Left colon (tissue), 2 donors: Measurements from ENCODE around the gene GALNT17. TPM values are rescaled to one million over a fixed set of nuclear protein-coding genes. Genes with fewer than 3 reads are reported as not detected.

Experiments
- ATAC-seq: fragments of 200-7000 bp; cut with Tn5 transposase; one replicate; pipeline ENCODE4 v1.9.1; 2020; ENCODE audit warnings: mild to moderate bottlenecking, moderate library complexity
- DNase-seq, 2 donors: peaks; one replicate each; pipeline ENCODE4 v3.0.0-alpha.2; 2020
- intact Hi-C, 2 donors: fragments of 100-400 bp; cut with DNase I in 1 of 2; cut with micrococcal nuclease in 1 of 2; formaldehyde crosslinking; loops; one replicate each; pipeline versions ENCODE4 v1.11.2 to v1.14.0; 2022; cut with DNase I, micrococcal nuclease
- total RNA-seq, 2 donors: library from RNA; stranded (reverse); fragmentation: NEBNext Ultra II Directional; extraction: Animal tissue kit (Norgen Biotek cat#: 25700); gene quantifications; one replicate each; pipeline ENCODE4 v1.2.1, GENCODE V29; 2021
- donor health status: DM: no; HTN: no; CAD: no.
- donor health status: DM: yes; HTN: yes; CAD: no.

GALNT17 gene
- total RNA-seq, 2 donors from 2014 or later: 0.37 to 2.8 TPM

DNA sequence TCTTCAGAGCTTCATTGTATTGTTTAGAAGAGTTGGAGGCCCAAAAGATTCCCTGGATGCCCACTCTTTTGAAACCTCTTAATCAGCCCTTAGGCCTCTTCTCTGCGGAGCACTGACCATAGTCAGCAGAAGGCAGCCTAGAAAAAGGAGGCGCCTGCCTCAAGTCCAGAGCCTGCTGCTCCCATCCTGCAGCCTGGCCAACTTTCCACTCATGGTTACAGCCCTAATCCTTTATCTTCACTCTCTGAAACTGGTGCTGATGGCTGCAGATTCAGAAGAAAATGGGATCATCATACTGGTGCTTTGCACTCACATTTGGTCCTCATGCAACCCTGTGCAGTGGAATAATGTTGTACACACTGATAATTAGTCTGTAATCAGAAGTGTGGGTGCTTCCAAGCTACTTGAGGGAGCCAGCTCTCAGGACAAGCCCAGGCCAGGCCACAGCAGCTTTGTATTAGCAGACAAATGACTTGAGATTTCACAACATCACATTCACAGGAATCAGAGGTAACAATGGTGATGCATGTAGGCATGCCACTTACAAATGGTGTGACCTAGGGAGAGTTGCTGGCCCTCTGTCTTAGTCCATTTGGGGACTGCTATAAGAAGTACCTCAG lies 272.9 kb downstream of the GALNT17 start:
- intact Hi-C loops: no loop called here
- no peak for DNase-seq

DNA sequence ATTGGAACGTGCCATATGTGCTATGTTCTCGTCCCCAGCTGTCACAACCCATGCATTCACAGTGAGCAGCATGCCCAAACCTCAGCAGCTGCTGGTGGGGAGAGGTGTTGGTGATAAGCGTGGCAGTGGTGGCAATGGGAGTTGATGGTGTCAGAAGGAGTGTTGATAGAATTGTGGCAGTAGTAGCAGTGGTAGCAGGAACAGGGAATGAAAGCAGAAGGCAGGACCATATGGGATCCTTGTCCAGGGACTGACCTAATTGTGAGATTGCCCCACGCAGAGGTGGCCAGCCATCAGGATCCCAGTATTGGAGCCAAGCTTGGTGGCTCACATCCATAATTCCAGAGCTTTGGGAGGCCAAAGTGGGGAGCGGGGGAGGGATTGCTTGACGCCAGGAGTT lies 276.3 kb downstream of the GALNT17 start:
- ATAC-seq: no peak
- DNase-seq: no peak

More for the DNA sequence above, 272.9 kb downstream of the GALNT17 start:
- no peak for ATAC-seq

DNA sequence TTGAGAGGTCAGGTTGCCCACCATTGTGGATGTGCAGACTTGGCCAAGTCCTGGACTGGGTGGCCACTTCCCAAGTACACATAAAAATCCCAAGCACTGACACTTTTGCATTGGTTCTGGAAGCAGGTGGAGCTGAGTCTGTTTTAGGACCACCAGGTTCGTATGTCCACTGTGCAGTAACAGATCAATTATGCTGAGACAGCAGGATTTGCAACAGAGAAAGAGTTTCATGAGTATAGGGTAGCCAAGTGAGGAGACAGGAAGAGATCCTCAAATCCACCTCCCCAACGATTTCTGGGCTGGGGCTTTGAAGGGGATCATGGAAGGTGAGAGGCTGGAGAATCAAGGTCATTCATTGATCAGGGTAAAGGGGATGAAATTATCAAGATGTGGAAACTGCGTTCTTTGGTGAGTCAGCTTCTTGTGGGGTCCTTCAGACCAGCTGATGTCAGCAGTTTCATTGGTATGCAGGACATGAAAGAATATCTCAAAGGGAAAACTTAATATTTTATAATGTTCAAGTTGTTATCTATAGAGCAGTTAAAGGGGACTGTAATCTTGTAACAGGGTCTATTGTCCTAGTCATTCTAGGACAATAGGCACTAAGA lies 277.7 kb downstream of the GALNT17 start:
- intact Hi-C loops: no loop called here
- DNase-seq: no peak
- no peak for ATAC-seq

More for the DNA sequence above, 276.3 kb downstream of the GALNT17 start:
- intact Hi-C loops: no loop called here

DNA sequence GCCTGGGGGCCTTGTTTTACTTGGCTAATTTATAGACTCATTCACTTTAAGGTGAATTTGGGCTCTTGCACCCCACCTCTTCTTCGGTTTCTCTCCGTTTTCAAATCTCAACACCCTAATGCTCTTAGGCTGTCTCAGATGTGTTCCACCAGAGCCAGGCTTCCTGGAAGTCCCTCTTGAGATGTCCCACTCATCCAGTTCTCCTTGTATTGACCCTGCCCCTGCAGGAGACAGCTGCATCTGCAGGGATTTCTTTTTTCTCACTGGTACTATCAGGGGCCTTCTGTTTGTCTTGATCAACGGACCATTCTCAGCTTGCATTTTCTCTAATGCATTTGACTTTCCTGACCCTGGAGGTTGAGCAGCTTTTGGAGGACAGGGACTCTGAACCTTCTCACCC lies 279.5 kb downstream of the GALNT17 start:
- ATAC-seq: no peak
- intact Hi-C loops: no loop called here
- no peak for DNase-seq

DNA sequence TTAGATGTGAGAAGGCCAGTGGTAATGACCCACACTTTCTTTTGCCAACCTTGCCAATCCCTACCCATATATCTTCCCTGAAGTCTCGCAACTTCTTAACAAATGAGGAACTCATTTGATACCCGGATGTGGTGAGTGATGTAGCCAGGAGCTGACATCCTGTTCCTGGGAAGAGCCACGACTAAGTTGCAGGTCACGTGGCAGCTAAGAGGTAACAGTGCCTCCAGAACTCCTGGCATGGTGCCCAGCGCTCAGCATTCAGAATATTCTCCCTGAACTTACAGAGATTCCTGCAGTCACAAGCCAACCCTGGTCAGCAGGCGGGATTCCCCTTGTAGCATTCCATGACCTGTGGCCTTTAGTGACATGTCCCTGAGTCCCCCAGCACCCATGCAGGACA lies 282.5 kb downstream of the GALNT17 start:
- ATAC-seq (no peak), DNase-seq (no peak)
- intact Hi-C loops: no loop called here

DNA sequence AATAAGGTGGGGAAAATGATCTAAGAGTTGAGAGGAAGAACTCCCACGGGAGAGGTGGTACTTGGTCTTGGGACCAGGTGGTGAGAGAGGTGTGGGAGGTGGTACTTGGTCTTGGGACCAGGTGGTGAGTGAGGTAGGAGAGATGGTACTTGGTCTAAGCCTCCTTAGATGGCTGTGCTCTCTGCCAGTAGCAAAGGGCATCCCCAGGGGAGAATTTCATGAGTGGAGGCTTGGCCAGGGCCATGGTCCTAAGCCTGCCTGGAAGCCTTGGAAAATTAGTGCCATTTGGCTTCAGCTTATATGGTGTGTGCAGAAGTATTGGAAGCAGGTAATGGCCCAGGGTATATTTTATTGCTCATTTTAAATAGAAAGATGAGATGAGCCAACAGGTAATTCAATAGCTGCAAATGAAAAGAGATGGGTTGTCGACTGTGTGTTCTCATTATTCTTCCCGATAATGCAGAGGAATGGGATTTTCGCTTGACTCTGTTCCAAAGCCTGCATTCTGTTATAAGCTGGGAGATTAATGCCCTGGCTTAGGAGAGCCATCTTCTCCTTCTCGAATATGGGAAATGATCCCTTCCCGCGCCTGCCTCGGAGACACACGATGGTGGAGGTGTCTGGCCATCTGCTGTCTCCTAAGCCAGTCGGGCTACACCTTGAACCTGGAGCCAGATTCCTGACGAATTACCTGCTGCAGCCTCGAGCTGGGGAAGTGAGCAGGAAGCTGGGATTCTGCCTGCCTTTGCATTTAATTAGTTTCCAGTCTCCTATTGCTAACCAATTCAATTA lies 287.8 kb downstream of the GALNT17 start:
- DNase-seq (no peak), ATAC-seq (no peak)
- intact Hi-C loops: no loop called here

DNA sequence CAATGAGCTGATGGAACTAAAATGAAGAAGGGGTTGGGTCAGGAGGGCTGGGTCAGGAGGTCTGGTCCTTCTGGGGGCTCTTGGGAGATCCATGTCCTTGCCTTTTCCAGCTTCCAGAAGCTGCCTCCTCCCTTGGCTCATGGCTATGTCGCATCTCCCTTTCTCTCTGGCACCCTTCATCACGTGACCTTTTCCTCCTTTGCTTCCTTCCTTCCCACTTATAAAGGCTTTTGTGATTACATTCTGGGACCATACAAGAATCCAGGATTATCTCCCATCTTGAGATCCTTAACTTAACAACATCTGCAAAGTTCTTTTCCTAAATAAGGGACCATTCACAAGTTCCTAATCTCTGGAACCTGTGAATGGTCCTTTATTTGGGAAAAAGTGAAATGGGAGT lies 290.2 kb downstream of the GALNT17 start:
- DNase-seq (no peak), ATAC-seq (no peak)
- intact Hi-C loops: no loop called here

DNA sequence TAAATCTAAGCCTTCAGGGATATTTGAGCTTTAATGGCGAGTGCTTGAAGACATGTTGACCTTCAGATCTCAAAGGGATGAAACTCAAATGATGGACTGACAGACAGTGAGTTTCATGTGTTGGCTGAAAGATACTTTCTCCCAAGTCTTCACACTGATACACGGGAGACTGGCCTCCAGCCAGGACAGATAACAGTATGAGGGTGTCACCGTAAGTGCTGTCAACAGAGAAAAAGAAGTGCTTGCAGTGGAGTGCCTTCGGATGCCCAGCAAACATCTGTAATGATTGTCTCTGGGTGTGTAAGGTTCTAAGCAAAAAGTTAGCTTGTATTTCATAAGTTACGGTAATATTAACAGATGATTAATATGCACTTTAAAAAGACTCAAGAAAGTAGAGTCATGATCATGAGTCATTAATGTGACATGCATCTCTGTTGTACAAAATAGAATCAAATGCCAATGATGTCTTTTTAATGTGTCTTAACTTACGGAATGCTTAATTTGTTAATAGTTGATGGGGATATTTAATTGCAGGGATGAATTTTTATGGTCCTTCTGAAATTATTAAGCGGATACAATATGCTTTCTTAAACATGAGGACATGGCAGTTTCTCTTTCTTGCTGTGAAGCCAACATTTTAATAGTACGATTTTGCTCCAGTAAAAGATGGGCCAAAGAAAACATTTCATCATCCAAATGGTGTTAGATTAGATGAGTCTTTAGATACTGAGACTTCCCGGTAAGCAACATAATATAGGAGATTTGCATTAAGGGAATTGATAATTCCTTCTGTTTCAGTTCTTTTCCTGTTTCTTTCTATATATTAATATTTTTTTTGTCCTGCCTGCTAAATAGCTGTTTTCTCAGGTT lies 292.5 kb downstream of the GALNT17 start:
- intact Hi-C loops: no loop called here
- ATAC-seq (no peak), DNase-seq (no peak)

DNA sequence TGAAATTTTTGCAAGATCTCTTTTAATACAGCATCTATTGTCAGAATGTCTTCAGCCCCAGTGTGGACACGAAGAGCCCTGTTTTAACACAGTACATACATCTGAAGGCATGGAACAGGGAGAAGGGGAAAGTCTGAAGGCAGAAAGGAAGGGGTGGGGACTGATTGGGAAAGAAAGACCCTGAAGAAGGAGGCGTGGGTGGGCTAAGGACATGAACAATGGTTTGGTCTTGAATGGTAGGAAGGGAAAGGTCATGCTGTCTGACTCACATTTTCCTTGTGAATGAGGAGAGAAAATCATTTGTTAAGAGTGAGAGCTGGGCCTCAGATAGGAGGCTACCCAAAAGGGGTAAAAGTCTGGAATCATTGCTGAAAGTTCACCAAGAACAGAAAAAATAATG lies 297.1 kb downstream of the GALNT17 start:
- intact Hi-C loops: no loop called here
- no peak for DNase-seq
- no peak for ATAC-seq

DNA sequence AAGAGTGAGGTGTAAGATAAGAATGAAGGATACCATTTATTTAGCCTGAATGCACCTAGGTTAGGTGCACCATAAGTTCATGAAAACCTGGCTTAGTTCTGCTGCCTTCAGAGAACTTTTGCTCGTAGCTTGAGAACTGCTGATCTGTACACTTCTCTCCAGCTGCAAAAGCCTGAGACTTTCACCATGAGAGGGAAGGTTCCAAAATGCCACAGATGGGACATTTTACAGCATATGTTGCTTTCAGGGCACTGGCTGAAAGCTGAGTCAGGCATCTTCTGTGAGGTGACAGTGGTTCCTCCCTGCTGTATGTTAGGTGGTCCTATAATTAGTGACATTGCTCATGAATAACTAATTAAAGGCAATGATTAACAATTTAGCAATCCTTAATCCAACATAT lies 298.3 kb downstream of the GALNT17 start:
- no peak for ATAC-seq
- intact Hi-C loops: no loop called here

DNA sequence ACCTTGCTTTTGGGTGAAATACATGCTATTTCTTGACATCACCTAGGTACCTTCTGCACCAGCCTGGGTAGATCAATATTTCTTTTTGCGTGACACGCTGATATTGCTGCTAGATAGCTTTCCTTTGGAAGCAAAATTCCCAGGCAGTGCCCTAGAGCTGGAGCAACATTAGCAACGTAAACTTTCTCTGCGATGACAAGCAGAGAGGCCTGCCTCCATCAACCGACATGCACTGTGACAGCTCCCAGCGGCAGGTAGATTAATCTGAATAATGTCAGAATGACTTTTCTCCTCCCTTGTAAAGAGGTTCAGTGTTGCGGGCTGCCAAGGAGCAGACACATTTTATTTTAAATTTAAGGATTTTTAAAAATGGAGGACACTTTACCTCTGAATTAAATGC lies 307.4 kb downstream of the GALNT17 start:
- ATAC-seq (no peak), DNase-seq (no peak)
- intact Hi-C loops: no loop called here

More for the DNA sequence above, 298.3 kb downstream of the GALNT17 start:
- DNase-seq: no peak

DNA sequence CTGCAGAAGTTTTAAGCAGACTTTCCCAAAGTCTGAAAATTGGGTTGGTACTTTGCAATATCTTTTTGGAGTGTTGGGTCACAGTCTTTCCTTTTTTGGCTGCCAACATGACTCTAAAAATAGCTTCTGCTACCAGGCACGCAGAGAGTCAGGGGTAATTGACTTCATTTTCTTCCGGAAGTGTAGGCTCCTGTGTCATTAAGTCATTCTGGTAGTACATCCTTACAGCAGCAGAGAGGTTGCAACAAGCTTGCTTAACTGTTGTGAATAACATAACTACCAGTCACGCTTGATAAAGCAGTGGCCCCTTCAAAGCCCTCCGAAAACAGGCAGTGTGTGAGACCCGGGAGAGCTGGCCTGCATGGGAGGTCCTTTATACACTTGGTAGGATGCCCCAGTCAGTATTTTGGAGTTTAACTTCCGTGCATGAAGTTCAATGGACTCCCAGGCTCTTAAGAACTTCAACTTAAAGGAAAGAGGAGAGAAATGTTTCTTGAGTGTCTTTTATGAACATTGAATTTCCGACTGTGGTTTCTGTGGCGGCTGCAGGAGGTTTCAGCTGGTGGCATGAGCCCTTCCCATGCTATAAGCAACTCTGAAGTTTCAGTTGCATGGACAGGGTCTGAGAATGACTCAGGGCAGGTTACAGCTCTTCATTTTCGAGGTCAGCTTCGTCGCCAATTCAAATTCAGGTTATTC lies 310.7 kb downstream of the GALNT17 start:
- DNase-seq: no peak
- no peak for ATAC-seq
- intact Hi-C loops: no loop called here

DNA sequence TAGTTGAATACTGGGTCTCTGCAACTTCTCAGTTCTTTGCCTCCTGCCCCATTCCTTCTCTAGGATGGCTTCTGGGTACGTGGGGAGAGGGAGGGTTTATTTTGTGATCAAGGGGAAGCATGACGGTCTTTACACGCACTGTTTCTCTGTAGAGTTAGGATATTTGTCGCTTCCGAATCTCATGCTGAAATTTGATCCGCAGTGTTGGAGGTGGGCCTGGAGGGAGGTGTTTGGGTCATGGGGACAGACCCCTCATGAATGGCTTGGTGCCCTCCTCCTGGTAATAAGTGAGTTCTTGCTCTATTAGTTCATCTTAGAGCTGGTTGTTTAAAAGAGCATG lies 311.2 kb downstream of the GALNT17 start:
- DNase-seq (no peak), ATAC-seq (no peak)
- intact Hi-C loops: no loop called here

DNA sequence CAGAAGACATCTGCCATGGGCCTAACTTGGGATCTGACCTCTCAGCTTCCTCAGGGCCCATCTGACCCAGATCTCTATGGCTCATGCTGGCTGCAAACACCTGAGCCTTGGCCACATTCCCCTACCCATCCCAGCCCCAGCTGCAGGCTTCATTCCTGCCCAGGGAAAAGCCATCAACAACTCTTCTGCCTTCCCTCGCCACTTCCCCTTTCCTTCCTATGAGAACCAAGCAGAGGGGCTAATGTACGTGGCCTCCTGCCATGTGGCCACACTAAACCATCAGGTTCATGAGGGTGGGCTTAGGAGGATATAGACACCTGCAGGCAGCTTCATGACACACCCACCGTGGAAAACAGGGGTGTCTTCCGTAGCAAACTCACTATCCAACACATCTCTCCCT lies 312.2 kb downstream of the GALNT17 start:
- no peak for DNase-seq
- intact Hi-C loops: no loop called here
- ATAC-seq: no peak

DNA sequence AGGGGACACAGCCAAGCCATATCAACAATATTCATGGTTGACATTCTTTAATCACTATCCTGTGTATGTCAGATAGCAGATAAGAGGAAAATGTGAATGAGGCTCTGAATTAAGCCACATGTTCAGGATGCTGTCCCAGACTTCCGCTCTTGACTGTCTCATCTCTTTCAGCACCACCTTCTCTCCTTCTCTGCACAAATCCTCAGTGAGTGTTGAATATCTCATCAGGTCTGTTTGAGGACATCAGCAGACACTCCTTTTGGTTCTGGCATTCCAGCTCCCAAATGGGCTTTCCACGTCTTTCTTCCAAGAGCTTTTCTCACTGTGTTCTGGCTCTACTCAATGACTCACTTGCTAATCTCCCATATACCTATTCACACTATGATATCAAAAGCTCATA lies 321.7 kb downstream of the GALNT17 start:
- DNase-seq: no peak
- ATAC-seq: no peak
- intact Hi-C loops: no loop called here

DNA sequence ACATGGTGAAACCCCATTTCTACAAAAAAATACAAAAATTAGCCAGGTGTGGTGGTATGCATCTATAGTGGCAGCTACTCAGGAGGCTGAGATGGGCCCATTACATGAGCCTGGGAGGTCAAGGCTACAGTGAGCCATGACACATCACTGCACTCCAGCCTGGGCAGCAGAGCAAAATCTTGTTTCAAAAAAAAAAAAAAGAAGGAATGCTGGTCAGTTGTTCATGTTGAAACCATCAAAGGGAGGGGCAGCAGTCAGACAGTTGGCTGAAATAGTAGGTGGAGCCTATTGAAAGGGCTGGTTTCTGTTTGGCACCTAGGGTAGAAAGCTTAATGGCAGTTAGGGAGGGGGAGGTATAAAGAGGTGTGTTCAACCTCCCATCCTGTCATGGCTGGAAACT lies 323.0 kb downstream of the GALNT17 start:
- intact Hi-C loops: no loop called here
- ATAC-seq: no peak
- DNase-seq: no peak

DNA sequence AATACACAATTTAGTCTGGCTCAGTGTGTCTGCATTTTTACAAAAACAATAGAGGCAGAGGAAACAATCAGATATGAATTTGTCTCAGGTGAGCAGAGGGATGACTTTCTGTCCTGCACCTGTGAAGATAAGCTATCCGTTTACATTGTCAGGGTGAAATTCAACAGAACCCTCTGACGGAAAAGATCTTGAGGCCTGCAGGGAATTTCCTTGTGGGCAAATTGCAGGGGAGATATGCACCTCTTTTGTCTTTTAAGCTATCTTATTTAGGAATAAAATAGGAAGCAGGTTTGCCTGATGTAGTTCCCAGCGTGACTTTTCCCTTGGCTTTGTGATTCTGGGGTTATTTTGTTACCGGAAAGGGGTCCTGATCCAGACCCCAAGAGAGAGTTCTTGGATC lies 325.1 kb downstream of the GALNT17 start:
- intact Hi-C loops: no loop called here
- ATAC-seq (no peak), DNase-seq (no peak)

DNA sequence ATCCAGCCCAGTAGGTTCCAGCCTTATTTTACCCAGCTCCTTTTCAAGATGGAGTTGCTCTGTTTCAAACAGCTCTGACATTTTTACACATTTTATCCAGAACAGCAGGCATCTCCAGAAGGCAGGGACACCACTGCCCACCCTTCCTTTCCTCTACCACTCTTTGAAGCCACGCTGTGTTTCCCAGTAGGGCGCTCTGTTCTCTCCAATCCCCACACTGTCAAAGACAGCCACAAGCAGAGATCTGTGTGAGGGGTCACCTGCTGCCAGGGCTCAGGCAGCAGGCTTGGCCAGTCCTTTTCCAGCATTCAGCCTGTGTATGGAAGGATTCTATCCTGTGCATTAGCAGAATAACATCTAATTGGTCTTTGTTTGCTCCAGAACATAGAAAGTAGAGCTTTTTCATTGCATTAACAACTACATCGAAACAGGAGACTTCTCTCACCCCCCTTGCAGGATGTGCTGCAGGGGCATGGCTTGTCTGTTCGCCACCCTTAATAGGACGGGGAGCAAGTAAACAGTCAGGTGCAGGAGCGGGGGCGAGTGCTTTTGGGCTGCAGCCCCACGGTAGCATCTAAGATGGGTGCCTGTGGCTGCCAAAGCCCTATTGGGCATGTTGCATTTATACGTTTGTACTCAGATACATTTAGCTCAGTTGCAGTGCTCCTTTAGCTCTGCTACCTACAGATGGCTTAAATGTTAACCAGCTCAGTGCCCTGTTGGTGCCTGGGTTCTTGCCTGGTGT lies 326.1 kb downstream of the GALNT17 start:
- ATAC-seq (no peak), DNase-seq (no peak)
- intact Hi-C loops: no loop called here
